ENCODE measurements around the gene HHIPL2. TPM values are rescaled to one million over a fixed set of nuclear protein-coding genes. Genes with fewer than 3 reads are reported as not detected.
"Not testable (repeated sequence)": the region's sequence is repeated elsewhere in the genome, so short reads cannot be mapped to it uniquely, and the experiment has no call there.

HHIPL2 gene
- total RNA-seq, 2 experiments from 2014 or later: not detected

- H3K27ac Mint-ChIP-seq; H3K9me3 Mint-ChIP-seq; intact Hi-C loops (cut with micrococcal nuclease); H3K4me1 Mint-ChIP-seq (ENCODE audit: low read depth); CTCF ChIA-PET; H3K4me3 Mint-ChIP-seq; H3K27me3 Mint-ChIP-seq; POLR2A ChIA-PET; DNase-seq; H3K36me3 Mint-ChIP-seq: not testable (repeated sequence)
Observed at GRCh38 chr1:222473717-222474116, 74.2 kb downstream of the HHIPL2 start.

- POLR2A ChIA-PET; H3K36me3 Mint-ChIP-seq; H3K4me1 Mint-ChIP-seq (ENCODE audit: low read depth); H3K9me3 Mint-ChIP-seq; H3K27ac Mint-ChIP-seq; DNase-seq; H3K27me3 Mint-ChIP-seq; H3K4me3 Mint-ChIP-seq; intact Hi-C loops (cut with micrococcal nuclease); CTCF ChIA-PET: not testable (repeated sequence)
Observed at GRCh38 chr1:222472776-222473540, 74.9 kb downstream of the HHIPL2 start.

Other genes with a start within 250 kb of the HHIPL2 start
- 10 to 100 TPM; 19.1 to 19.6 TPM for gene TAF1A, start 41.8 kb upstream of the HHIPL2 start, total RNA-seq
- gene MIA3, start 70.0 kb upstream of the HHIPL2 start, total RNA-seq: 10 to 100 TPM; 41.5 to 43.2 TPM
- gene AIDA, start 164.4 kb upstream of the HHIPL2 start, total RNA-seq: 10 to 100 TPM; 64.6 to 65.1 TPM
- 10 to 100 TPM; 37.4 to 39.7 TPM for gene BROX, start 164.5 kb upstream of the HHIPL2 start, total RNA-seq
- not detected for gene FAM177B, start 189.1 kb upstream of the HHIPL2 start, total RNA-seq